Measurements from ENCODE around the gene UBE2D4.
"Not testable (repeated sequence)": the region's sequence is repeated elsewhere in the genome, so short reads cannot be mapped to it uniquely, and the experiment has no call there.

The UBE2D4 gene

GRCh38 chr7:43969586-43969985, 43.4 kb downstream of the UBE2D4 start:
- DNase-seq: not testable (repeated sequence)

- peak; percentile 33 for DNase-seq
Measured at GRCh38 chr7:43970698-43971097, 44.5 kb downstream of the UBE2D4 start.

- not testable (repeated sequence) for DNase-seq
Measured at GRCh38 chr7:43974033-43974573, 47.9 kb downstream of the UBE2D4 start.

- not testable (repeated sequence) for DNase-seq
Measured at GRCh38 chr7:43974725-43975482, 48.7 kb downstream of the UBE2D4 start.

GRCh38 chr7:43977525-43977924, 51.3 kb downstream of the UBE2D4 start:
- no peak for DNase-seq

GRCh38 chr7:43978102-43978501, 51.9 kb downstream of the UBE2D4 start:
- DNase-seq: not testable (repeated sequence)

GRCh38 chr7:43982848-43983247, 56.6 kb downstream of the UBE2D4 start:
- DNase-seq: not testable (repeated sequence)

GRCh38 chr7:43983736-43984135, 57.5 kb downstream of the UBE2D4 start:
- not testable (repeated sequence) for DNase-seq

GRCh38 chr7:43985904-43986864, 59.9 kb downstream of the UBE2D4 start:
- DNase-seq: peak; percentile 43

- not testable (repeated sequence) for DNase-seq
Measured at GRCh38 chr7:43987476-43987875, 61.2 kb downstream of the UBE2D4 start.

- DNase-seq: not testable (repeated sequence)
Measured at GRCh38 chr7:43990011-43990585, 63.9 kb downstream of the UBE2D4 start.

- not testable (repeated sequence) for DNase-seq
Measured at GRCh38 chr7:43990829-43991228, 64.6 kb downstream of the UBE2D4 start.

- not testable (repeated sequence) for DNase-seq
Measured at GRCh38 chr7:43992896-43993295, 66.7 kb downstream of the UBE2D4 start.

GRCh38 chr7:43994681-43995080, 68.4 kb downstream of the UBE2D4 start:
- DNase-seq: not testable (repeated sequence)

GRCh38 chr7:43997532-43997931, 71.3 kb downstream of the UBE2D4 start, which contains the start of gene SPDYE1:
Gene SPDYE1, plus strand, starts transcription at chr7:43997897. Its CDS starts 2,053 bp downstream, at chr7:43999950.
- not testable (repeated sequence) for DNase-seq
